Uterus (tissue), 4 donors: ENCODE results near the gene BCAT1. TPM values are rescaled to one million over a fixed set of nuclear protein-coding genes. Genes with fewer than 3 reads are reported as not detected.

Source experiments
- DNase-seq, 2 donors: peaks; one replicate each; pipeline ENCODE4 v3.0.0-alpha.2; 2019 to 2020
- H3K27ac ChIP-seq, 2 donors: fragments of 200-600 bp; sonication (generic); 1 replicate in 1 of 2; 2 replicates in 1 of 2; pipeline ENCODE4 v1.5.1; 2016 to 2018
- H3K27me3 ChIP-seq, 2 donors: fragments of 200-600 bp; sonication (generic); one replicate each; pipeline ENCODE4 v1.5.1; 2018 to 2019; ENCODE audit warnings: control low read depth in 1 of 2
- H3K36me3 ChIP-seq, 2 donors: fragments of 200-600 bp; sonication (generic); one replicate each; pipeline ENCODE4 v1.5.1; 2019; ENCODE audit warnings: control low read depth in 1 of 2
- H3K4me1 ChIP-seq, 2 donors: fragments of 200-600 bp; sonication (generic); one replicate each; pipeline ENCODE4 v1.5.1; 2018 to 2019; ENCODE audit warnings: control low read depth in 1 of 2
- H3K4me3 ChIP-seq, 2 donors: fragments of 200-600 bp; sonication (generic); 1 replicate in 1 of 2; 2 replicates in 1 of 2; pipeline ENCODE4 v1.5.1; 2018 to 2019; ENCODE audit warnings: mild to moderate bottlenecking in 1 of 2
- H3K9me3 ChIP-seq, 2 donors: fragments of 200-600 bp; sonication (generic); one replicate each; pipeline ENCODE4 v1.5.1; 2019; ENCODE audit warnings: control low read depth in 1 of 2
- POLR2A ChIP-seq, 2 donors: fragments of 450-650 bp; IDR thresholded peaks; one replicate each; pipeline ENCODE4 v1.6.1; 2016; ENCODE audit warnings: antibody characterized with exemption in 2 of 2, mild to moderate bottlenecking in 1 of 2, moderate library complexity in 1 of 2
- intact Hi-C: fragments of 100-400 bp; cut with DNase I; formaldehyde crosslinking; loops from one replicate; pipeline ENCODE4 v1.15.1; 2023; ENCODE audit warnings: low total_unique reads
- total RNA-seq, 4 donors: library from RNA; depleted of rRNA in 3 of 4; stranded (reverse); fragments of >200 nt in 3 of 4; gene quantifications; one replicate each; pipeline versions ENCODE4 v1.1.0 to v1.2.4, GENCODE V29; 2014 to 2023
- TF ChIP-seq, protein P1 (sequence below), 4 experiments: fragments of 200-600 bp in 2 of 4; fragments of 450-650 bp in 2 of 4; sonication (generic) in 2 of 4; IDR thresholded peaks; one replicate each; pipeline ENCODE4 v1.5.1; 2016 to 2019; ENCODE audit warnings: antibody characterized with exemption in 4 of 4, mild to moderate bottlenecking in 2 of 4, moderate library complexity in 1 of 4
- donor health status: DM: yes; HTN: yes; CAD: no.

BCAT1 gene
- total RNA-seq, 4 donors from 2014 or later = 23.6 to 221 (median 59.7) TPM

DNA sequence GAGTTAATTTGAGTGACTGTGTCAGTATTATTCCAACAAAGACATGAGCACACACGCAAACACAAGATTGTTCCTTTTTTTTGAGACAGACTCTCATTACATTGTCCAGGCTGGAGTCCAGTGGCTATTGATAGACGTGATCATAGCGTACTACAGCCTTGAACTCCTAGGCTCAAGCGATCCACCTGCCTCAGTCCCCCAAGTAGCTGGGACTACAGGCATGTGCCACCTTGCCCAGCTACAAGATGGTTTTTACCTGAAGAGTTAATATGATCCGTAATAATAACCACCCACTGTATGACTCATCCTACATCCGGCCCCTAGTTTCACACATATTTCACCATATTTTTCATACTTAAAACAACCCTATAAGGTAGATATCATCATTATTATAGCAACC lies 26.8 kb downstream of the BCAT1 start:
- intact Hi-C loops = no loop called here
- Histone ChIP-seq H3K27ac (no peak overlapping the region), H3K27me3 (no peaks in the 10 kb centered on the region), H3K4me1 (no peaks in the 10 kb centered on the region), H3K36me3 (no peaks in the 10 kb centered on the region), H3K9me3 (no peaks in the 10 kb centered on the region), H3K4me3 (no peak overlapping the region)
- TF ChIP-seq, protein P1, sequence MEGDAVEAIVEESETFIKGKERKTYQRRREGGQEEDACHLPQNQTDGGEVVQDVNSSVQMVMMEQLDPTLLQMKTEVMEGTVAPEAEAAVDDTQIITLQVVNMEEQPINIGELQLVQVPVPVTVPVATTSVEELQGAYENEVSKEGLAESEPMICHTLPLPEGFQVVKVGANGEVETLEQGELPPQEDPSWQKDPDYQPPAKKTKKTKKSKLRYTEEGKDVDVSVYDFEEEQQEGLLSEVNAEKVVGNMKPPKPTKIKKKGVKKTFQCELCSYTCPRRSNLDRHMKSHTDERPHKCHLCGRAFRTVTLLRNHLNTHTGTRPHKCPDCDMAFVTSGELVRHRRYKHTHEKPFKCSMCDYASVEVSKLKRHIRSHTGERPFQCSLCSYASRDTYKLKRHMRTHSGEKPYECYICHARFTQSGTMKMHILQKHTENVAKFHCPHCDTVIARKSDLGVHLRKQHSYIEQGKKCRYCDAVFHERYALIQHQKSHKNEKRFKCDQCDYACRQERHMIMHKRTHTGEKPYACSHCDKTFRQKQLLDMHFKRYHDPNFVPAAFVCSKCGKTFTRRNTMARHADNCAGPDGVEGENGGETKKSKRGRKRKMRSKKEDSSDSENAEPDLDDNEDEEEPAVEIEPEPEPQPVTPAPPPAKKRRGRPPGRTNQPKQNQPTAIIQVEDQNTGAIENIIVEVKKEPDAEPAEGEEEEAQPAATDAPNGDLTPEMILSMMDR (IDR thresholded peaks at IDR 0.05) = no peak
- no peak for TF ChIP-seq POLR2A (IDR thresholded peaks at IDR 0.05)
- DNase-seq = no peak

DNA sequence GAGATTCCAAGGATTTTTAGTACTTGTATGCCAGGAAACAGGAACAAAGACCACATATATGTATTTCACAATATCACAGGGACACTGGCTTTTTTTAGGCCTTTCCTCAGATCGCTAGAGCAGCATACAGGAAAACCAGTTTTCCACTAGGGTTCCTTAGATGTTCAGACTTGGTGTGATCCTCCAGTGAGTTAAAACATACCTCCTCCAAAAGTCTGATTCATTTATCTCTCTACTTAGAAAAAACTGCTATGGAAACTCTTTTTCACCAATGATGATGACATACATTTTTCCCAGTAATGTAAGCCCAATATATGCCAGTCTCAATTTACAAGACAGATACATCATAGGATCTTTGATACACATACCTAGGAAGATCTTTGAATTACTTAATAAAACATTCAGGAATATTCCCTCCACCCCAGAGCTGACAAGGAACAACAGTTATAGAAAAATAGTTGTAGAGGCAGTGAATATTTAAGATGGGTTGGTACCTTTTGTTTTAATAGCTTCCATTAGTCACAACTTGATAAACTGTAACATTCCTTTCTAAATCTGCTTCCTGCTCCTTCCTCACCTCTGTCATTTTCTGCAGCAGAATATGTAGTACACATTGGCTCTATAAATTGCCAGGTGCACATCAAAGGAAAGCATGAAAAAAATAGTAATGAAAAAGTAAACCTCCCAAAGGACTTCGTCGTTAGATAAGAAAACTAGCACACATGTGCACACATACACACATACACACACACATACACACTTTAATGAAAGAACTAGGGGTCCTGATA lies 27.5 kb downstream of the BCAT1 start:
- TF ChIP-seq POLR2A (IDR thresholded peaks at IDR 0.05) = no peak
- TF ChIP-seq, protein P1 (IDR thresholded peaks at IDR 0.05) = no peak
- intact Hi-C loops = no loop called here

DNA sequence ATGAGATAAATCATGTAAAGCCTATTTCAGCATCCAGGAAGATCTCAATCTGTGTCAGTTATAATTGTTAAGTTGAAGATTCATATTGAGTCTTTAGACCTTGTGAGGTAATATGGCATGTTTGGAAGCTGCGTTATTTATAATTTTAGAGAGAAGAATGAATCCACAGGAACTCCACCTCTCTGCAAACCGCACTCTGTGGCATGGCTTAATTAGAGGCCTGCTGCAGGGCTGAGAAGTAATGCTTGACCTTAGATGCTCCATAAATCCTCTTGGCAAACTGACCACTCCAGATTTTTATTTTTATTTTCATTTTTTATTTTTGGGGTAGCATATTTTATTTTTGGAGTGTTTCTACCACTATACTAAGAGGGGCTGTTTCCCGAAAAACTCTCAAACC lies 28.8 kb downstream of the BCAT1 start:
- H3K4me1 ChIP-seq = no peaks in the 10 kb centered on the region
- H3K9me3 ChIP-seq = no peaks in the 10 kb centered on the region
- DNase-seq = no peak
- H3K36me3 ChIP-seq = no peaks in the 10 kb centered on the region
- TF ChIP-seq, protein P1 (IDR thresholded peaks at IDR 0.05) = no peak
- no peak for TF ChIP-seq POLR2A (IDR thresholded peaks at IDR 0.05)
- intact Hi-C loops = no loop called here
- H3K27me3 ChIP-seq = no peaks in the 10 kb centered on the region
- no peak overlapping the region for H3K4me3 ChIP-seq
- no peak overlapping the region for H3K27ac ChIP-seq

More for the DNA sequence above, 27.5 kb downstream of the BCAT1 start:
- H3K4me3 ChIP-seq = no peak overlapping the region
- H3K4me1 ChIP-seq = no peaks in the 10 kb centered on the region
- no peaks in the 10 kb centered on the region for H3K9me3 ChIP-seq
- H3K27ac ChIP-seq = no peak overlapping the region
- no peaks in the 10 kb centered on the region for H3K36me3 ChIP-seq
- H3K27me3 ChIP-seq = no peaks in the 10 kb centered on the region
- no peak for DNase-seq

DNA sequence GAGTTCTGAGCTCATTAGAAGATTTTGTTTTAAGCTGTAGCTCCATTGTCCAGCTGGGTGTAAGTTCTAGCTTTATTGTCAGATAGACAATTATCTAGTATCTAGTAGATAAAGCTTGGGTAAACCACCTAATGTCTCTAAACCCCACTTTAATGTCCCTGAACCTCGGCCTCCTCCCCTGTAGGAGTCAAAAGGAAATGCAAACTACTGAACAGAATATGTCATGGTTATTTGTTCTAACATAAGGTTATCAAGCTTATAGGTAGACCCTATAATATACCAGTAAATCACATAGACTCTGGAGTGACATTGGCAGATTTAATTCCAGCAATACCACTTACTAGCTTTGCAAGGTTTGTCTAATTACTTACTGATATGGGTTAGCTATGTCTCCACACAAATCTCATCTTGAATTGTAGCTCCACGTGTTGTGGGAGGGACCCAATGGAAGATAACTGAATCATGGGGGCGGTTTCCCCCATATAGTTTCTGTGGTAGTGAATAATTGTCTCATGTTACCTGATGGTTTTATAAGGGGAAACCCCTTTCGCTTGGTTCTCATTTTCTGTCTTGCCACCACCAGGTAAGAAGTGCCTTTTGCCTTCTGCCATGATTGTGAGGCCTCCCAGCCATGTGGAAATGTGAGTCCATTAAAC lies 29.4 kb downstream of the BCAT1 start:
- no peaks in the 10 kb centered on the region for H3K9me3 ChIP-seq
- DNase-seq = no peak
- intact Hi-C loops = no loop called here
- no peaks in the 10 kb centered on the region for H3K36me3 ChIP-seq
- H3K27ac ChIP-seq = no peak overlapping the region
- H3K4me3 ChIP-seq = no peak overlapping the region
- no peaks in the 10 kb centered on the region for H3K4me1 ChIP-seq
- no peak for TF ChIP-seq POLR2A (IDR thresholded peaks at IDR 0.05)
- TF ChIP-seq, protein P1 (IDR thresholded peaks at IDR 0.05) = no peak
- no peaks in the 10 kb centered on the region for H3K27me3 ChIP-seq

DNA sequence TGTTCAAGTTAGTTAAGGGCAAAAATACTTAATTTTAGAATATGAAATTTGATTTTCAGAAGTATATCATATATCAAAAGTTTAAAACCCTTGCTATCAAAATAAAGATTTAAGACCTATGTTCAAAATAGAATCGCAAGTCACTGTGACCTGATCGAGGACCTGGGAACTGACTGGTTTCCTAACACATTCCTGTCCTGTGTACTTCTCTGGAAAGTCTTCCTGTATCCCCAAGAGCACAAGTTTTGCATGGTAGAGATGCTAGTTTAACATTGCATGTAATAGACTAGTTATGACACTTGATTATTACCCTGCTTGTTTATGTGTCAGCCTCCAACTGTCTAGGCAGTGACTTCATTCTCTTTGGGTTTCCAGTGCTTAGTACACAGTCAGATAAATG lies 30.3 kb downstream of the BCAT1 start:
- intact Hi-C loops = no loop called here

More for the DNA sequence above, 30.3 kb downstream of the BCAT1 start:
- no peaks in the 10 kb centered on the region for H3K9me3 ChIP-seq
- TF ChIP-seq, protein P1 (IDR thresholded peaks at IDR 0.05) = no peak
- TF ChIP-seq POLR2A (IDR thresholded peaks at IDR 0.05) = no peak
- no peaks in the 10 kb centered on the region for H3K36me3 ChIP-seq
- no peak for DNase-seq
- H3K4me3 ChIP-seq = no peak overlapping the region
- no peaks in the 10 kb centered on the region for H3K4me1 ChIP-seq
- H3K27me3 ChIP-seq = no peaks in the 10 kb centered on the region
- no peak overlapping the region for H3K27ac ChIP-seq
